Type B pancreatic cell (in vitro differentiated cells): ENCODE results near the gene UTS2B. TPM values are rescaled to one million over a fixed set of nuclear protein-coding genes. Genes with fewer than 3 reads are reported as not detected.

Experiments used
- DNase-seq: peaks from one replicate; pipeline ENCODE4 v3.0.0; 2021; ENCODE audit warnings: mixed read lengths; ENCODE audit not compliant: unreplicated experiment; ENCODE audit errors: extremely low spot score
- H3K27ac Mint-ChIP-seq: 2 replicates; pipeline ENCODE4 v1.8.0; 2021; ENCODE audit warnings: mild to moderate bottlenecking, mixed read lengths
- H3K27me3 Mint-ChIP-seq: 2 replicates; pipeline ENCODE4 v1.8.0; 2021; ENCODE audit warnings: mixed read lengths
- H3K36me3 Mint-ChIP-seq: 2 replicates; pipeline ENCODE4 v1.8.0; 2021; ENCODE audit warnings: mixed read lengths
- H3K4me1 Mint-ChIP-seq: one replicate; pipeline ENCODE4 v1.8.0; 2021; ENCODE audit warnings: mixed read lengths; ENCODE audit not compliant: unreplicated experiment
- H3K4me3 Mint-ChIP-seq: 2 replicates; pipeline ENCODE4 v1.8.0; 2021; ENCODE audit warnings: mild to moderate bottlenecking, mixed read lengths
- H3K9me3 Mint-ChIP-seq: 2 replicates; pipeline ENCODE4 v1.8.0; 2021; ENCODE audit warnings: mixed read lengths
- total RNA-seq: library from RNA; stranded (reverse); gene quantifications from 2 replicates; pipeline ENCODE4 v1.2.1, GENCODE V29; 2021; ENCODE audit warnings: low replicate concordance
- TF ChIP-seq, protein P1 (sequence below): fragments of 200-600 bp; sonication (generic); conservative IDR thresholded peaks from 2 replicates; pipeline ENCODE4 v1.5.0; 2021; ENCODE audit warnings: antibody characterized with exemption, mild to moderate bottlenecking

The UTS2B gene
- total RNA-seq, 1 donor from 2014 or later = 0.58 TPM

GRCh38 chr3:191307341-191307740 is 23.0 kb downstream of the UTS2B start:
- H3K9me3 Mint-ChIP-seq = peaks cover 4% of the 10 kb centered on the region

DNA sequence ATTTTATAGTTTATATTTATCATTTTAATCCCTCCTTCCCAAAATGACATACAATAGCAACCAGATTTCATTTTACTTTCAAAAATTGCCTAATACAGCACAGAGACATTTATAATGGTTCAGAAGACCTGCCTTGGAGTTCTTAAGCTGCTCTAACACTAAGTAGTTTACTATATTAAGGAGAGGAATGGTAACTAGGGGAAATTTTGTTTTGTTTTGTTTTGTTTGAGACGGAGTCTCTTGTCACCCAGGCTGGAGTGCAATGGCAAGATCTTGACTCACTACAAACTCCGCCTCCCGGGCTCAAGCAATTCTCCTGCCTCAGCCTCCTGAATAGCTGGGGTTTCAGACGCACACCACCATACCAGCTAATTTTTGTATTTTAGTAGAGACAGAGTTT is 23.9 kb downstream of the UTS2B start:
- TF ChIP-seq, protein P1, sequence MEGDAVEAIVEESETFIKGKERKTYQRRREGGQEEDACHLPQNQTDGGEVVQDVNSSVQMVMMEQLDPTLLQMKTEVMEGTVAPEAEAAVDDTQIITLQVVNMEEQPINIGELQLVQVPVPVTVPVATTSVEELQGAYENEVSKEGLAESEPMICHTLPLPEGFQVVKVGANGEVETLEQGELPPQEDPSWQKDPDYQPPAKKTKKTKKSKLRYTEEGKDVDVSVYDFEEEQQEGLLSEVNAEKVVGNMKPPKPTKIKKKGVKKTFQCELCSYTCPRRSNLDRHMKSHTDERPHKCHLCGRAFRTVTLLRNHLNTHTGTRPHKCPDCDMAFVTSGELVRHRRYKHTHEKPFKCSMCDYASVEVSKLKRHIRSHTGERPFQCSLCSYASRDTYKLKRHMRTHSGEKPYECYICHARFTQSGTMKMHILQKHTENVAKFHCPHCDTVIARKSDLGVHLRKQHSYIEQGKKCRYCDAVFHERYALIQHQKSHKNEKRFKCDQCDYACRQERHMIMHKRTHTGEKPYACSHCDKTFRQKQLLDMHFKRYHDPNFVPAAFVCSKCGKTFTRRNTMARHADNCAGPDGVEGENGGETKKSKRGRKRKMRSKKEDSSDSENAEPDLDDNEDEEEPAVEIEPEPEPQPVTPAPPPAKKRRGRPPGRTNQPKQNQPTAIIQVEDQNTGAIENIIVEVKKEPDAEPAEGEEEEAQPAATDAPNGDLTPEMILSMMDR = no peak
- Mint-ChIP-seq H3K36me3 (no peaks in the 10 kb centered on the region), H3K4me3 (no peak overlapping the region), H3K27ac (no peak overlapping the region), H3K27me3 (no peaks in the 10 kb centered on the region), H3K4me1 (peaks cover 8% of the 10 kb centered on the region), H3K9me3 (peaks cover 8% of the 10 kb centered on the region)
- DNase-seq = no peak

More at GRCh38 chr3:191307341-191307740, 23.0 kb downstream of the UTS2B start:
- no peak for DNase-seq
- Mint-ChIP-seq H3K4me3 (no peak overlapping the region), H3K4me1 (peaks cover 4% of the 10 kb centered on the region), H3K27me3 (no peaks in the 10 kb centered on the region), H3K36me3 (no peaks in the 10 kb centered on the region), H3K27ac (no peak overlapping the region)
- TF ChIP-seq, protein P1 = no peak

- H3K4me1 Mint-ChIP-seq = peaks cover 12% of the 10 kb centered on the region
- no peaks in the 10 kb centered on the region for H3K36me3 Mint-ChIP-seq
- no peak overlapping the region for H3K27ac Mint-ChIP-seq
- H3K9me3 Mint-ChIP-seq = peaks cover 8% of the 10 kb centered on the region
- no peak for DNase-seq
- TF ChIP-seq, protein P1 = no peak
- H3K27me3 Mint-ChIP-seq = no peaks in the 10 kb centered on the region
- no peak overlapping the region for H3K4me3 Mint-ChIP-seq
Measured at GRCh38 chr3:191303596-191303995, 26.7 kb downstream of the UTS2B start.

GRCh38 chr3:191302451-191302850 is 27.9 kb downstream of the UTS2B start:
- Mint-ChIP-seq H3K36me3 (no peaks in the 10 kb centered on the region), H3K9me3 (peaks cover 8% of the 10 kb centered on the region), H3K27ac (peak overlapping the region; percentile 50), H3K4me3 (no peak overlapping the region), H3K27me3 (no peaks in the 10 kb centered on the region), H3K4me1 (peaks cover 12% of the 10 kb centered on the region)
- TF ChIP-seq, protein P1 = no peak
- DNase-seq = no peak

DNA sequence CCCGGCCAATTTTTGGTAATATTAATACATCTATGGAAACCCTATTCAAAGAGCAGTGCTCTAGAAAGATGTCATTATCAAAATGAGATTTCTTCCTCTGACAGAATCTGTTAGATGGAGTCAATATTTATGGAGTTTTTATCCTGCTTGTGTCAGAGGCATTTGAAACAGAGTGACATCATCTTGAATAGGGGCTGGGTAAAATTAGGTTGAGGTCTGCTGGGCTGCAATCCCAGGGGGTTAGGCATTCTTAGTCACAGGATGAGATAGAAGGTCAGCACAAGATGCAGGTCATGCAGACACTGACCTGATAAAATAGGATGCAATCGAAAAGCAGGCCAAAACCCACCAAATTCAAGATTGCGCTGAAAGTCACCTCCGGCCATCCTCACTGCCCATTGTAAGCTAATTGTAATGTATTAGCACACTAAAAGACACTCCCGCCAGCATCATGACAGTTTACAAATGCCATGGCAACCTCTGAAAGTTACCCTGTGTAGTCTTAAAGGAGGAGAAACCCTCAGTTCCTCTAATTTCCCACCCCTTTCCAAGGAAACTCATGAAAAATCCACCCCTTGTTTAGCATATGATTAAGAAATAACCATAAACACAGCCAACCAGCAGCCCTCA is 28.4 kb downstream of the UTS2B start:
- Mint-ChIP-seq H3K36me3 (no peaks in the 10 kb centered on the region), H3K27ac (peak overlapping the region; percentile 50), H3K9me3 (peaks cover 8% of the 10 kb centered on the region), H3K4me1 (peaks cover 12% of the 10 kb centered on the region), H3K27me3 (no peaks in the 10 kb centered on the region), H3K4me3 (no peak overlapping the region)
- no peak for DNase-seq
- TF ChIP-seq, protein P1 = no peak
